Measurements from ENCODE around the gene MAPK1.

- no peak for TF ChIP-seq POLR2A (IDR thresholded peaks at IDR 0.05)
- no peak for TF ChIP-seq CTCF (IDR thresholded peaks at IDR 0.05)
Observed at GRCh38 chr22:21771631-21771976, 95.8 kb downstream of the MAPK1 start.

All from esophagus squamous epithelium (tissue), 4 donors.